HG02571 (cell line): ENCODE data around the gene SLAMF7.

Experiments
- ATAC-seq: cut with Tn5 transposase; IDR thresholded peaks from one replicate; pipeline ENCODE4 v1.9.1; 2021; ENCODE audit warnings: mild to moderate bottlenecking, moderate library complexity; ENCODE audit not compliant: unreplicated experiment

Gene SLAMF7

DNA sequence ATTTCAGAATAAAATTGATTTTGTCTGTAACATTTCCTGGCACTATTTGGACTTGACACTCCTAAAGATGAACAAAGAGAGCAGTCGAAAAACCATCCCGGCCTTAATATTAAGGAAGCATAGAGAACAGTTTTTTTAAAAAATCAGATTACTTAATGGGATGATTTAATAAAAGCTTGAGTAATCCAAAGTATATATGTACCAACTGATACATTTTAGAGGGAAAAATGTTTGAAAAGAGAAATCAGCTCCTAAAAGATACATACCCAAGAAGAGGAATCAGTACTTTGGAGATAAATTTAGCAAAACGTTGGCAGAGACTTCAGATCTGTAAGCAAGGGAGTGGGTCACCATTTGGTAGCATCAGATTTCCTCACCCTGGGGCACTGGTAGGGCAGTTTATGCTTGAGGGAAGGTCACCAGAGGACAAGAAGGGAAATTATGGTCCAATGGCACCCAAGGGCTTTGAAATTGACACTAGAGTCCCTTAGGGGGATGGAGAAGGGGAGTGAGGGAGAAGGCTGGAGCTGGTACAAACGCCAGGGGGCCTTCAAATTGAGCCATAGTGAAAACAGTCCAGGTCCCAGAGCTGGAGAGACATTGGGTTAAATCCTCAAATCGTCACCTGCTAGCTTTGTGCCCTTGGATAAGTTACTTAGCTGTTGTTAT is 5.9 kb downstream of the SLAMF7 start:
- ATAC-seq, result no peak

DNA sequence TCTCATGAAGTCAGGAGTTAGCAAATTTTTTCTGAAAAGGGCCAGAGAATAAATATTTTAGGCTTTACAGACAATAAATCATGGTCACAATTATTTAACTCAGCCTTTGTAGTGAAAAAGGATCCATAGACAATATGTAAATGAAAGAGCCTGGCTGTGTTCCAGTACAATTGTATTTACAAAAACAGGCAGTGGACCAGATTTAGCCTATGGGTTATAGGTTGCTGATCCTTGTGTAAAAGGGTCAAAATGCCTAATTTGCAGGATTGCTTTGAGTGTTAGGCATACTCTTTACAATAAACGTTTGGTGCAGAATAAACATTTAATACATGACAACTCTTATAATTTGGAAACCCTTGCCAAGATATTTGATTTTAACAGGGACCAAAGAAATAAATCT is 6.5 kb downstream of the SLAMF7 start:
- ATAC-seq, result no peak

DNA sequence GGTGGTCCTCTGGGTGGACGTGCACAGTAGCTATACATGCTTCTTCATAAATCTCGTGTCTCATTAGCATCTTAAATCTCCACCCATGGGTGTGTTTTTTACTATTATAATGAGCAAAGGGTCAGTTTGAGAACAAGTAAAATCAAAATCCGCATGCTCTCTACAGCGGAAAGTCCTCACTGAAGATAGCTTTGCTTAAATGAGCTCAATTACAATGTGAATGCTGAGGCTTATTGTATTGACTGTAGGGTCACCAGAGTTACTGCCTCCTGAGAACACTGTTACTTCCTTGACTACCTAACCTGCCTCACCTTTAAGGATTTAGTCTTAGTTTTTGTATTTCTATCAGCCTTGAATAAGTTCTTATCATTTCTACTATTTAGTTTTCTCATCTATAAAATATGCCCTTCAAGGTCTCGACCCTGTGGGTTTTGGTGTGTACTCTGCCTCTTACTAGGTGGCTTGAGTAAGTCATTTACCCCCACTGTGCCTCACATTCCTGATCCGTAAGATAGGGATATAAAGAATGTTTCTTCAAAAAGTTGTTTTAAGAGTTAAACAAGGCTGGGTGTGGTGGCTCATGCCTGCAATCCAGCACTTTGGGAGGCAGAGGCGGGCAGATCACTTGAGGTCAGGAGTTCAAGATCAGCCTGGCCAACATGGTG is 7.9 kb downstream of the SLAMF7 start:
- ATAC-seq, result no peak

DNA sequence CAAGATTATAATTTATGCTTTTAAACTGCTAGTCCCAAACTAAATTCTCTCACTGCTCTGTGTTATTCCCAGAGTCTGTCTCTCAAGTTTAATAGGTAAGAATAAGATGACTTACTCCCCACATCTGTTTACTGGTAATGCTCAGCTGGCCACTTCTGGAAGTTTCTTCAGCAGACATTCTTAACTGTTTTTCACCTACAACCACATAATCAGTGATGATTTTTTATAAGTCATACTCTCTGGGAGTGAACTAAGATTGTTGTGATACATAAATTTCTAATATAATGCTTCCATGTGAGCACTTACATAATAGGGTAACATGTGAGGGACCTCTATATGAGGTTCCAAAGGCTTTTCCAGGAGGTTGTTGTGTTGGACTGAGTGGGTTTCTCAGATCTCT is 8.7 kb downstream of the SLAMF7 start:
- ATAC-seq, result no peak

DNA sequence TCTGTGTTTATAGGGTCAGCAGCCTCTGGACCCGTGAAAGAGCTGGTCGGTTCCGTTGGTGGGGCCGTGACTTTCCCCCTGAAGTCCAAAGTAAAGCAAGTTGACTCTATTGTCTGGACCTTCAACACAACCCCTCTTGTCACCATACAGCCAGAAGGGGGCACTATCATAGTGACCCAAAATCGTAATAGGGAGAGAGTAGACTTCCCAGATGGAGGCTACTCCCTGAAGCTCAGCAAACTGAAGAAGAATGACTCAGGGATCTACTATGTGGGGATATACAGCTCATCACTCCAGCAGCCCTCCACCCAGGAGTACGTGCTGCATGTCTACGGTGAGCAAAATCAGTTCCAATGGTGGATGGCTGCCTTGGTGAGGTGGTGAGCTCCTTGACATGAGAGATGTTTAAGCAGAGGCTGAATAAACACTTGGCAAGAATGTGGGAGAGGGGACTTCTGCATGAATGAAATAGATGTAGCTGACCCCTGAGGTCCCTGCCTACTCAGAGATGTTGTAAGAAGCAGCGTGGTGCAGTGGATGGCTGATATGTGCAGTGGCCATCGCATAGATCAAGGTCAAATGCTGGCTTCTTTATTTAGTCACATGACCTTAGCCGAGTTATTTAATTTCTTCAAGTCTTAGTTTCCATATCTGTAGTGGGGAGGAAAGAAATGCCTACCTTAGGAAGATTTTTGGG is 9.3 kb downstream of the SLAMF7 start:
- no peak for ATAC-seq

DNA sequence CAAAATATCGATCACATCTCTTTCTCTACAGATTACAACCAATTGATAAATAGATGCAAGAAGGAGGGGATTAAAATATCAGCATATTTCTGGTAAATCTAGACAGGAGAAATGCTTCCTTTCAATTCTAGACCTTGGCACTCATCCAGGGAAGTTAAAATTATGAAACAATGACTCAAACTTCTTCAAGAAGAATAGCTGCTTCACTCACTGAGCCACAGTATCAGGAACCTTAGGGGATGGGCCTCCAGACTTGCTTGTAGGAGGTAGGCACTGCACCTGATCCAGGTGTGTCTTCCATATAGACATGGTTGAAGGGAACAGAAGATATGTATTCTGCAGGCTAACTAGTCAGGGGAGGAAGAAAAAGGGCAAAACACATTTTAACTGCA is 9.8 kb downstream of the SLAMF7 start:
- ATAC-seq, result no peak

DNA sequence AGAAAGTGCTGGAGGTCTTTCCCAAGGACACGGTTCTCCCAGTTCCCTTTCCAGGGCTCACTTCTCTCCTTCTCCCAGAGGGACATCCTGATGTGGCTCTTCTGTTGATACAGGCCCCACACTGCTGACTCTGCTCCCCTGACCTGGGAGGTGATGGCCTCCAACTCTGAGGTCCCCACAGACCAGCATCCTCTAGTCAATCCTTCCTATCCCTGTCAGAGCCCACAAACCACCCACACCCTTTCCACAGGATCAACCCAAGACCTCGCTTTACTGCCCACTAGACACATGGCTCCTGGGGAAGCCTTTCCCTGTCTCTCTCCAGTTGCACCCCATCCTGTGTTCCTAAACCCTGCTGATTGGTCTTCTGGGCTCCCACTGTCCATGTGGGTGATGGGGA is 11.6 kb downstream of the SLAMF7 start:
- no peak for ATAC-seq

DNA sequence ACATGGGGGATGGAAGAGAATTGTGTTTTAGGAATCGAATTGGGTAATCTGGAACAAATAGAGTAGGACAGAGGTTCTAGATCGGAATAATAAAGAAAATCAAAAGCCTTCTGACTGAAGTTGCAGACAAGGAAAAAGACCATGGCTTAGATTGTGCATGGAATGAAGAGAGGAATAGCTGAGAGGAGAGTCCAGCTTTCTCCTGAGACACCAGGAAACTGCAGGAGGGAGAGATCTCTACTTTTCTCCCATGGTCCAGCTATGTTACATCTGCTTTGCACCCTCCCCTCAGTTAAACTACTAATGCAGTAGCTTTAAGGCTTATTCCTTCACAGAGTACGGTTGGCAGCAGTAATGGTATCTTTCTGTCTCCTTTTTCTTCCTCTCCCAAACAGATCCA is 13.4 kb downstream of the SLAMF7 start:
- ATAC-seq, result no peak

DNA sequence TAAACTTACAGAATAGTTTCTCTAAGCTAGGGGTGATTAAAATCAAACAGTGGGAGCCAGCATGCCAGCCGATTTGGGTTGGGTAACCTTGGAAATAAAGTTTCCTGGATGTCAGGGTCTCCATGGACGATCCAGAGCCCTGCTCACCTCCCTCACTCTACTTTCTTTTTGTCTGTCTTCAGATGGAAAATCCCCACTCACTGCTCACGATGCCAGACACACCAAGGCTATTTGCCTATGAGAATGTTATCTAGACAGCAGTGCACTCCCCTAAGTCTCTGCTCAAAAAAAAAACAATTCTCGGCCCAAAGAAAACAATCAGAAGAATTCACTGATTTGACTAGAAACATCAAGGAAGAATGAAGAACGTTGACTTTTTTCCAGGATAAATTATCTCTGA is 13.9 kb downstream of the SLAMF7 start:
- no peak for ATAC-seq

DNA sequence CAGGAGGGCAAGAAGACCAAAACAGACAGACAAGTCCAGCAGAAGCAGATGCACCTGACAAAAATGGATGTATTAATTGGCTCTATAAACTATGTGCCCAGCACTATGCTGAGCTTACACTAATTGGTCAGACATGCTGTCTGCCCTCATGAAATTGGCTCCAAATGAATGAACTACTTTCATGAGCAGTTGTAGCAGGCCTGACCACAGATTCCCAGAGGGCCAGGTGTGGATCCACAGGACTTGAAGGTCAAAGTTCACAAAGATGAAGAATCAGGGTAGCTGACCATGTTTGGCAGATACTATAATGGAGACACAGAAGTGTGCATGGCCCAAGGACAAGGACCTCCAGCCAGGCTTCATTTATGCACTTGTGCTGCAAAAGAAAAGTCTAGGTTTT is 14.5 kb downstream of the SLAMF7 start:
- ATAC-seq, result no peak

DNA sequence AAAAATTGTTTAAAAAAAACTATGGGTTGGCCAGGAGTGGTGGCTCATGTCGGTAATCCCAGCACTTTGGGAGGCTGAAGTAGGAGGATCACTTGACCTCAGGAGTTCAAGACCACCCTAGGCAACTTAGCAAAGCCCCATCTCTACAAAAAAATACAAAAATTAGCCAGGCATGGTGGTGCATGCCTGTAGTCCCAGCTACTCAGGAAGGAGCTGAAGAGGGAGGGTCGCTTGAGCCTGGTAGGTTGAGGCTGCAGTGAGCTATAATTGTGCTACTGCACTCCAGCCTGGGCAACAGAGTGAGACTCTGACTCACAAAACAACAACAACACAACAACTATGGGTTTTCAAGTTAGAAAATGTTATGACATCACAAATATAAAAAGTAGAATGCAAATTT is 16.4 kb downstream of the SLAMF7 start:
- ATAC-seq, result no peak

DNA sequence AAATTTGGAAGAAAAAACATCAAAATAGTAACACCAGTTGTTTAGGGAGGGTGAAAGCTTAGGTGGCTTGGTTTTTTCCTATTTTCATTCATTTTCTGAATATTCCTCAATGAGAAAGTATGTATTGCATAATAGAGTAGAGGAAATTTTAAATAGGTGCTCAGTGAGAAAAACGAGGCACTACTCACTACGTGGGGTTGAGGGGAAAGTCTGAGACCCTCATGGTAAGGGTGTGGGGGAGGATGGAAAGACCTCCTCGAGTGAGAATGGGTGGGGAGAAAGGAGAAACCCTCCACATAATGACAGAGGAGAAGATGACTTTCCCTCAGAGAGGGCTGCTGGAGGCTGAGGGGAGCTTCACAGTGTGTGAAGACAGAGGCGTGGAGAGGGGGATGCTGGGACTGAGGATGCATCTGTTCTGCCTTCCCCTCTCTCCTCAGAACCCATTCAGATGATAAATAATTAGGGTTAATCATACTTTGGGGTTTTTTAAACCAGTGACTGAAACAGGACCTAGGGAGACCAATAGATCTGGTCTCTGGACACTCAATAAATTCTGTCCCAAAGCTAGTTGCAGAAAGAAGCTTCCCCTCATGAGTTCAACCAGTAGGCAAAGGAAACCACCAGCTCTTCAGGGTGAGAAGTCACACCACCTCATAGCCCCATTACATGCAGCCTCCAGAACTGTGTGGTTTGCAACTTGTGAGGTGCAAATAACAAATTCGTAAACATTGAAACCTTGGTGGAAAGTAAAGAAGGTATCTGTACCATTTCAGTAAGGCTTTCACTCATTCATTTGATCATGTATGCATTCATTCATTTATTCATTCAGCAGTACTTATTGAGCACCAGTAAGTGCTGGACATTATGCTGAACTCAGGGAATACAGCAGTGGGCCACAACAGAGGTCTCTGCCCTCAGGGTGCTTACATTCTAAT is 17.1 kb downstream of the SLAMF7 start:
- ATAC-seq, result no peak

DNA sequence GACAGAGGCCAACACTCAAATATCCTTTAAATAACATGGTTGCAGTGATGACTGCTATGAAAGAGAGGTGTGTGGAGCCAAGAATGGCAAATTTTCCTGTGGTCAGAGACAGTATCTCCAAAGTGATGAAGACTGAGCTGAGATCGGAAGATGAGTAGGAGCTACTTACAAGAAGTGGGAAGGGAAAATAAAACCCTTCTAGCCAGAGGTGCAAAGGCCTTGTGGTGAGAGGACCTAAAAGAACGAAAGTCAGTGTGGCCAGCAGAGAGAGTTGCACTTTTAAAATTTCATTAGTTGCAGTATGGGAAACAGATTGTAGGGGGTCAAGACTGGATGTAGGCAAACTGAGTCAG is 17.8 kb downstream of the SLAMF7 start:
- ATAC-seq, result no peak

DNA sequence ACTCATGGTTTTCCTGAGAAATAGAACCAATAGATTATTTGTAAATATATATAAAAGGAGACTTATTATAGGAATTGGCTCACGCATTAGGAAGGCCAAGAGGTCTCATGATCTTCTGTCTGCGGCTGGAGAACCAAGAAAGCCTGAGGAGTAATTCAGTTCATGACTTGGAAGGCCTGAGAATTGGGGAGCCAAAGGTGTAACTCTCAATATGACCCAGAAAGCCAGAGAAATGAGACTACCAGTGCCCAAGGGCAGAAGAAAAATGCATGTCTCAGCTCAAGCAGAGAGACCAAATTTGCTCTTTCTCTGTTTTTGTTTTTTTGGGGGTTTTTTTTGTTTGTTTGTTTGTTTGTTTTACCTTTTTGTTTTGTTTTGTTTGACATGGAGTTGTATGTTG is 19.5 kb downstream of the SLAMF7 start:
- ATAC-seq, result no peak

DNA sequence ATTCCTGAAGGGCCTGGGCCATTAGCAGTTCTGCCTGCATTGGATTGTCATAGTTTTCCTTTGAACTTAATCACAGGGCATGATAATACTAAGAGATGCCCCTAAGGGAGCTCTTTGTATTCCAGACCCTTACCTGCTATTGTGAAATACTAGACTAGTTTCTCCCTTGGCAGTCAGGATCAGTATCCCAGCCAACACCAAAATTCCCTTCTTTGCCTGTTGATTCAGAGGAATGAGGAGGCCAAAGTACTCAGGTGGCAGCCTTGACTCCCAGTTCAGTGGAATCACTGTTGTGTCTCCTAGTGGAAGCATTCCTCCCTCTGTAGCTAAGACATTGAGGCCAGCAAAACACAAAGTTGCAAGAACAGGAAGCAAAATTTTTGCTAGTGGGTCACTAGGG is 20.7 kb downstream of the SLAMF7 start:
- no peak for ATAC-seq

DNA sequence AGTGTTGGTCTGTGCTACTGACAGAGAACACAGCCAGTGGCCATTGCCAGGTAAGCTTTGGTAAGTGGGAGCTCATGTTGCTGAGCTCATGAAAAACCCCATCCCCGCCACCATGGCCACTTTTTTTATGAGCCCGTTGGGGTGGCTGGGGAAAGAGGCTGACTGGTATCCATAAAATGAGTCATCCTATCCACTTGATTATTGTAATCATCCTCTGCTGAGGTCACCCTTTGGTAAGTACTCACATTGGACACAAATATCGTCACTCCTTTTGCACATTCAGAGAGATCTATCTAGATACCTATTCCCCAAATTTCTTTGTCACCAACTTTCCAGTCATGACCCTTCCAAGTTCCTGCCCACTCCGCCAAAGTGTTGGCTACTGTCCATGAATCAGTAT is 22.0 kb downstream of the SLAMF7 start:
- no peak for ATAC-seq

DNA sequence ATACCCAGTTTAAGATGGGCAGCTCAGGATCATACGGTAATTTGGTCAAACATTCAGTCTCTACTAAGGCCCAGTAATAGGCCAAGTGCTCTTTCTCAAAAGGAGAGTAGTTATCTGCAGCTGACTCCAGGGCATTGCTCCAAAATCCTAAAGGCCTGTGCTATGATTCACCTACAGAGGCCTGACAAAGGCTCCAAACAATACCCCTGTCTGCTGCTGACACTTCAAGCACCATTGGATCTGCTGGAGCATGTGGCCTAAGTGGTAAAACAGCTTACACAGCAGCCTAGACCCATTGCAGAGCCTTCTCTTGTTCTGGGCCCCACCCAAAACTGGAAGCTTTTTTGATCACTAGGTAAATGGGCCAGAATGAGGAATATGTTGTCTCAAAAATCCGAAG is 22.8 kb downstream of the SLAMF7 start:
- no peak for ATAC-seq

DNA sequence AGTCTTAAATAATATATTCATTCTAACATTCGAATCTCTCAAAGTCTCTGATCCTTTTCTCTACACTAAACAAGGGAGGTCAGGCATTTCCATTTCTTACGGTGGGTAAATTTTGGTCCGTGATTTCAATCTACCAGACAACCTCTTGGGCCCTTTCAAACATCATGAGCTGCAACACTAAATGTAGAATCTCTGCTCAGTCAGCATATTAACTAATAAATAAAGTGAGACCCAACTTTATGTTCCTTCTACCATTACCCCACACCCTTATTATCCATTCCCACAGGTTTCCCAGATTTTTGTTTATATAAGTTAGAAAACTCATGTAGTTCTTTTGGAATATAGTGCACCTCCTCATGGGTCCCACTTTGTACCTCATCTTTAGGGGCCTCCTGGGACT is 24.9 kb downstream of the SLAMF7 start:
- no peak for ATAC-seq

DNA sequence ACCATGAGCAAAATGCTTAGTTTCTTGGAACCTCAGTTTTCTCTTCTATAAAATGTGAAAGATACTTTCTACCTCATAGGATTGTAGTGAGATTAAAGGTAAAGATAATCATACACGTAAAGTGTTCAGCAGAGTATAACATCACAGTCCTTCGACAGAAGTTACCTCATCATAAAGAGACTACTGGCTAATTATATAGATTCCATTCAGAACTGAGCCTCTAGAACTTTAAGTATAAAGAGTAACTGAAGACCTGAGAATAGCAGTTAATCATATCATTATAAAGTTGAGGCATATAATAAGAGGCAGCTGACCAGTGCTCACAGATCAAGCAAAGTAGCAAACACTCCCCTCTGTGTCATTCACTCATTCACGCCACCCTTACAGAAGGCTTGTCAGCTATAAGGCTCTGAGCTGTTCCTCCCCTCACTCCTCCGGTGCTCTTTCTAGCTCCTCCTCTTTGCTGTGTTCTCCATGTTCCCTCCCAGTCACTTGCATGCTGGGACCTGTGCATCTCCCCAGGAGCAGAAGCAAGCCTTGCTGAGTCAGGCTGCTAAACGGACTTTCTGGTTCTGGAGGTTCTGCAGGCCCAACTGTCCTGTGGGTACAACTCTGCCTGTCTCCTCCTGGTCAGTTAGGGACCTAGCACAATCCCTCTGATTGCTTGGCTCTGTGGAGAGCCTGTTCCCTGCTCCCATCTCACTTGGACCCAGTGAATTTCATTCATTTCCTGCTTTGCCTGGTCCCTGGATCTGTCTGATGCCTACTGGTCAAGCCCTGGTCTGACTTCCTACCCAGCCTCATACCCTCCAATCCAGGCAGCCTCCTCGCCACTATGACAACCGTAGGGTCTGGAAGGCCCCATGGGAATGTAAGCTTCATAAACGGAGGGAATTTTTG is 28.6 kb downstream of the SLAMF7 start:
- ATAC-seq, result peak; percentile 56

DNA sequence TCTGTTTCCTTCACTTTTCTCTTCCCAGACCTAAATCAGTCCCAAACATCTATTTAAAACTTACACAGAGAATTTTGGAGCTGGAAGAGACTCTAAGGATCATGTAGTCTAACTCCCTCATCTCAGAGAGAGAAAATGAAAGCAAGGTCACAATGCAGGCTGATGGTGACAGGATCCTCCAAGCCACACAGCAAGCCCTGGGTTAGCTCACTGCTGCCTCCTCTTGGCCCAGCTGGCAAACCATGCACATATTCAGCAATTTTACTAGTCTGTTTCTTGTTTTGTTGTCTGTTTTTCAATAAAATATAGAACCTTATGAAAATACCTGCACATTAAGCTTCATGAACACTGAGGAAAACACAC is 29.2 kb downstream of the SLAMF7 start:
- ATAC-seq, result peak; percentile 68
